HG03097 (cell line): ENCODE data around the gene TIMMDC1.
"Not testable (repeated sequence)": the region's sequence is repeated elsewhere in the genome, so short reads cannot be mapped to it uniquely, and the experiment has no call there.

Experiments
- ATAC-seq: cut with Tn5 transposase; IDR thresholded peaks from one replicate; pipeline ENCODE4 v1.9.1; 2021; ENCODE audit not compliant: unreplicated experiment, low FRiP score

TIMMDC1 gene

DNA sequence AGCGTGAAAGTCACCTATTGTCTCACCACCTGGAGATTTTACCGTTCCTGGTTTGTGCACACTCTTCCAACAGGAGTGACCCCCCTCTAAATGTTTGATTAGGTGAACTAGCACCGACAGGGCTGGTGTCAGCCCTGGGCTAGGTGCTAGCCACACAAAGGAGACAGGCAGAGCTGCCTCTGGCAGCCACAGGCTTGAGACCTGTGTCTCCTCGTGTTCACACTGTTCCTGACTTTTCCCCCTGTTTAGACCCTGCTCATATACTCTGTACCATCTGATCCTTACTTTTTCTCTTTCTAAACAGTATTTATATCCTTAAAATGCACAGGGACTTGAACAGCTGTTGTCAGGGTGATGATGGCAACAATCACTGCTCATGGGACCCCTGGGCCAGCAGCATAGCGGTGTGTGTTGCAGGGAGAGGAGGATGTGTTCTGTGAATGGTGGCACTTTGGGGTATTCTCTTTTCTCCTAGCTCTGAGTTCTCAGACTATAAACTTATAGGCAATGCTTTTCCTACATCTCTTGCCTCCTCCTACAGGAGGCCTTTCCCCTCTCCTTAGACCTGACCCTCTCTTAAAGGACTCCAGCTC lies 55.6 kb downstream of the TIMMDC1 start:
- ATAC-seq, result no peak

DNA sequence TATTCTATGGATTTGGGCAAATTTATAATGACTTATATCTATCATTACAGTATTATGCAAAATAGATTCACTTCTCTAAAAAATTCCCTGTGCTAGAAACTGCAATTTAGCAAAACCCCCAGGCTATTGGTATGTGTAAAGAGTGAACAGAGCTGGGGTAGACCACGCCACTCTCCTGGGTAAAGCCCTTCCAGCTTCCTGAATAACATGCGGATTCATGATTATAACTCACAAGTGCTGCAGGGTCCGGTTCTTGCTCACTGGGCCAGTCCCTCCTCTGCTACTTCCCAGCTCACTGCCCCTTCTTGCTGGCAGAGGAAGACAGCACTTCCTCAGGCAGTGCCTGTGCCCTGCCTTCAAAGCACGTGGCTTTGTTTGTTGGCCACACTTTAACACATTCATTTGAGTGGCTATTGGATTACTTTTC lies 57.0 kb downstream of the TIMMDC1 start:
- no peak for ATAC-seq

DNA sequence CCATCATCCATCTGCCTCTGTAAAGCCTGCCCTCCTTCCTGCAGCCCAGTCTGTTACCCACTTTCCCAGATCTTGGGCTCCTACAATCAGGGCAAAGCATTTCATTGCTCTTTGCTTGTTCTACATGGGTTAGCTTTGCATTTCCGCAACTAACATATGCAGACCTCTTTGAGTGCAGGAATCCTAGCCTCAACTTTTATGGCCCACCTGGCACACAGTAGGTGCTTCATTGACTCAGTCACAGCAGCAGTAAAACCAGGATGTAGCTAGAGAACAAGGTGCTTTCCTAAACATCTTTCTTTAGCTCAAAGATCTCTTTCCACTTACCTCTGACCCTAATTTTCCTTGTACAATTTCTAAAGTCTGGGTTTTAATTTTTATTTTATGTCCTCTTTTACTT lies 57.6 kb downstream of the TIMMDC1 start:
- no peak for ATAC-seq

DNA sequence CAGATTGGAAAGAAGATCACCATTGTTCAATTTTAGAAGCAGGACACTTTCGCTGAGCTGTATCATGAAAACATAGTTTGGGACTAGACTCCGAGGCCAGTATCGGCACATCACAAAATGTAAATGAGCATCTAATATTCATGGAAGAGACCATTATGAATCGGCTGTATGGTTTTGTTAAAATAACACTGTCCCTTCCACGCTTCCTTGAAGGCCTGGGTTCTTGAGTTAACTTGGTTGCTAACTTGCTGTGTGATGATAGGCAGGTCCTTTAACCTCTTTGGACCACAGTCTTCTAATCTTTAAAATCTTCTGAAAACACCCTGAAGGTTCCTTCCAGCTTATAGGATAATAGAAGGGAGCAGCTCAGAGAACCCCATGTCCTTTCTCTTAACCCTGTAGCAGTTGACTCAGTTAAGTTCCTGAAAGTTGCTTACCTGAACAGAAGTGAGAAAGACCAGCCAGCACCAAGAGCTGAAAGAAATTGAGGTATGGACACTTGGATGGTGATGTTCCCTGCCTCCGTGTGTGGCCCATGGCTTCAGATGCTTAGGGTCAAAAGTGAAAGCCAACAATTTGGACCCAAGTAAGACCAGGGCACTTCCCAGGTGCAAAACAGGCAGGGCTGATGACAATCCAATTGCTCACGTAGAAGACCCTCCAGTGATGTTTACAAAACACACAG lies 59.0 kb downstream of the TIMMDC1 start:
- ATAC-seq, result no peak

DNA sequence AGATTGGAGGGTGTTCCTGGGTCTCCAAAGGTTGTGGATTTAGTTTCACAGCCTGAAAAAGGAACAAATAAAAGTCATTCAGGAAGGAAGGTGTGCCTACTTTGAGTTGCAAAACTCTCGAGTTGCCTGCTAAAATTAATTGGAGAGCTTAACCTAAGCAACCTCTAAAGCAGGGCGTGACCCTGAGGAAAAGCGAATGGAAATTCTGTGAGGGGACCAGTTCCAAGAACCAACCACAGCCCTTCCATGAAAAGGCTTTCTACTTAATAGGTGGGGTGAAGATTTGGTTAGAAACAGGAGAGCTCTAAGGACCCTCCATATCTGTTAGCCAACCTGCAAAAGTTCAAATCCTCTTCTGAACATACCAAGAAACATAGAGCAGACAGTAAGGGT lies 59.5 kb downstream of the TIMMDC1 start:
- ATAC-seq, result no peak

DNA sequence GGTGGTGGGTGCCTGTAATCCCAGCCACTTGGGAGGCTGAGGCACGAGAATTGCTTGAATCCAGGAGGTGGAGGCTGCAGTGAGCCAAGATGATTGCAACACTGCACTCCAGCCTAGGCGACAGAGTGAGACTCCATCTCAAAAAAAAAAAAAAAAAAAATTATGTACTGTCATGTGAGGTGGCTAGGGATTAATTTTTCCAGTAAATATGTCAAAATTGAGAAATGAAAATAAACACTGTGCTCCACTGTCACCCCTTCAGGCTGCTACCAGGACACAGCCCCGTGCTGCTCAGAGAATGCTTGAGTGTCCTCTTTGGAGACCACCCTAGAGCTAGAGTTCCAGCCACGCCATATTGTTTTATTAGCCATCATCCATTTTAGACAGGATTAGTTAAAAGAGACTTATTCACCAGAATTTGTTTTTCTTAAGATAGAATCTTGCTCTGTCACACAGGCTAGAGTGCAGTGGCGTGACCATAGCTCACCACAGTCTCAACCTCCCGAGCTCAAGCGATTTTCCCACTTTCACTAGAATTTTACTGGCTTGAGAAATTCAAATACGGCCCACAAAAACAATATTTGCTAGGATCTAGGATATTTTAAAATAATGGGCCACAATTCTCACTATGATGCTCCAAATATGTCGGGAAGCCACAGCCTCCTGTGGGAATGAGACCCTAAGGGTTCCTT lies 60.4 kb downstream of the TIMMDC1 start:
- ATAC-seq, result no peak

DNA sequence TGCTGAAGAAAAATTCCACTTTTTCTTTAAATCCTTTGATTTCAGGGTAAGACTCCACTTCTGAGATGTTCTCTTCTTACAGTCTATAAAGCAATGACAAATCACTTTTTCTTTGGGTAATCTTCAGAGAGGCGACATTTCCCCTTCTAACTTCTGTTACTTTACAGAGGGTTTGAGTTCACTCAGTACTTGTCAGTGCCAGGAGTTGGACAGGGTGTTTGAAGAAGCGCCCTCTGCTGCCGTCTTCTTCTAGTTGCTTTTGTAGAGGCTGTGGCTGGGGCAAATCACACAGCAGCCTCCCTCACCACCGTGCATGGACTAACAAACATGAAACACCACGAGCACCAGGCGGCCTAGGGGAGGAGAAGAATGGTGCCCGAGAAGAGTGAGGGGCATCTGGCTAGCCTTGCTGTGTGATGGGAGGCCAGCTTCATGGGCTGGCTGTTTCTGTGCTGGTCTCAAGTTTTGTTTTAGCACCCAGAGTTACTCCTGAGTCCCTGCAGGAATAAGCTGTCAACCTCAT lies 61.2 kb downstream of the TIMMDC1 start, which contains the start of gene CD80:
TSS of gene CD80 (minus strand) at position 174 of the 523 bp plus-strand sequence. CDS start 1,886 bp downstream, outside the sequence.
- ATAC-seq, result peak; percentile 52

DNA sequence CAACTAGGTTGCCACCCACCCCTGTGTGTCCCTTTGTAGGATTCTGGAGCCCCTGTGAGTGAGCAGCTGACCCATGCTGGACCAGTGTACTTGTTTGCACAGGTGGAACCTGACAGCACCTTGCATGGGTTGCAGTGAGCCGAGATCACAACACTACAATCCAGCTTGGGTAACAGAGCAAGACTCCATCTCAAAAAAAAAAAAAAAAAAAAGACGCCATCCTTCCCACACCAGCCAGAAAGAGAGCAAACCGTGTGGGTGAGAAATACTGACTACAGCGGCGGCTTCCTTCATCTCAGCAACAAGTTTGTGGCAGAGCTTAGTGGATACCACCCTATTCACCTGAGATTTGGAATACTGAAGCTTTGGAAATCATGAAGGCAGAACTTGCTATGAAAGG lies 61.8 kb downstream of the TIMMDC1 start:
- ATAC-seq, result no peak

DNA sequence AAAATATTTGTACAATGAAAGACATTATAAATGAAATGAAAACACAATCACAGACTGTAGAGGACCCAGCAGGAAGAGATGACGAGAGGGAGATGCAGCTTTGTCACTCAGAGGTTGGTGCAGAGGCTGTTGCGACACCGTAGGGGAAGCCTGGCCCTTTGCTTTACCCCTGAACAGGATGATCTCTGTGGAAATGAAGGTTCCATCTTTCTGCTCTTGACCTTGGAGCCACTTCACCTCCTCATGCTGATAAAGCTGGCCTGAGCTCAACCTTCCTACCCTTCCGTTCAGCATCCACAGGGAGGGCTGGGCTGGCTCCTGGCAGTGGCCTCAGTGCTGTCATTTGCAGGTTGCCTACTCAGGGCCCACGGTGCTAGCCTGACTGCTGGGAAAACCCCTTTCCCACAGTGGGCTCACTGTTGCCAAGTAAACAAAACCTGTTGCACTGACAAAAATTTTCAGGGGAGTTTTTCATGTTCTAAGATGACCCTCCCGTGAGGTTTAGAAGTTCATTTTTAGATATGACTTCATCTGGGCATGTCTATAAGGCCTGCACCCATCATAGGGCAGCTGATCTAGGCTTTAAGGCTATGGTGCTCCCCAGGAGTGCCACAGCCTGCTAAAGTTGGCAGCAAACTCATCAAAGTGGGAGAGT lies 64.1 kb downstream of the TIMMDC1 start:
- ATAC-seq, result peak; percentile 75

DNA sequence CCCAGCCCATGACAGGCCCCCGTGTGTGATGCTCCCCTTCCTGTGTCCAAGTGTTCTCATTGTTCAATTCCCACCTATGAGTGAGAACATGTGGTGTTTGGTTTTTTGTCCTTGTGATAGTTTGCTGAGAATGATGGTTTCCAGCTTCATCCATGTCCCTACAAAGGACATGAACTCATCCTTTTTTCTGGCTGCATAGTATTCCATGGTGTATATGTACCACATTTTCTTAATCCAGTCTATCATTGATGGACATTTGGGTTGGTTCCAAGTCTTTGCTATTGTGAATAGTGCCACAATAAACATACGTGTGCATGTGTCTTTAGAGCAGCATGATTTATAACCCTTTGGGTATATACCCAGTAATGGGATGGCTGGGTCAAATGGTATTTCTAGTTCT lies 65.0 kb downstream of the TIMMDC1 start:
- ATAC-seq, result not testable (repeated sequence)

DNA sequence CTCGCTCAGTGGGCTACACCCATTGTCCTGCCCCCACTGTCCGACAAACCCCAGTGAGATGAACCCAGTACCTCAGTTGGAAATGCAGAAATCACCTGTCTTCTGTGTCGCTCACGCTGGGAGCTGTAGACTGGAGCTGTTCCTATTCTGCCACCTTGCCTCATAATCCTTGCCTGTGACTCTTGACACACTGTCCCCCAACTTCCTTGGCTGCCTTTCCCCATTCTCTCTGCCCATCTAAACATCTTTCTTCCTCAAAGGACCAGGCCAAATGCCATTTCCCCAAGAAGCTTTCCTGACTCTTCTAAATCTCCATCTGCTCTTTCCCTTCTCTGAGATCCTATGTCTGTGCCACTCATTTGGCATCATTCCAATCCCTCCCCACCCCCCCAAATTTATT lies 70.8 kb downstream of the TIMMDC1 start:
- ATAC-seq, result no peak

DNA sequence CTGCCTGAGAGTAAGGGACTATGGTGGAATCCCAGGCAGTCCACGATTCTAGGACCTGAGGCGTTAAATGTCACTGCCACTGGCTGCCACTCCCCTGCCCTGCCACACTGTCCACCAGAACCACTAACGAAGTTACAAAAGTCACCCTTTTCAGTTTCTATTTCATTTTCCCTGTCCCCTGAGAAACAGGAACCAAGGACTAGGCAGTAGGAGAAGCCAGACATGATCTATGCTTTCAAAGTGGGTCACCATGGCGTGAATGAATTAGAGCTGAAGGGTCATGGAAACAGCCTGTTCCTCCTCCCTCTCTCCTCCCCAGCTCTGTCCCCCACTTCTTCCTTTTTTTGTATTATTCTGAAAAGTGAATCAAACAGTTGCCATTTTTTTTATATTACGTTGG lies 71.9 kb downstream of the TIMMDC1 start:
- ATAC-seq, result no peak

DNA sequence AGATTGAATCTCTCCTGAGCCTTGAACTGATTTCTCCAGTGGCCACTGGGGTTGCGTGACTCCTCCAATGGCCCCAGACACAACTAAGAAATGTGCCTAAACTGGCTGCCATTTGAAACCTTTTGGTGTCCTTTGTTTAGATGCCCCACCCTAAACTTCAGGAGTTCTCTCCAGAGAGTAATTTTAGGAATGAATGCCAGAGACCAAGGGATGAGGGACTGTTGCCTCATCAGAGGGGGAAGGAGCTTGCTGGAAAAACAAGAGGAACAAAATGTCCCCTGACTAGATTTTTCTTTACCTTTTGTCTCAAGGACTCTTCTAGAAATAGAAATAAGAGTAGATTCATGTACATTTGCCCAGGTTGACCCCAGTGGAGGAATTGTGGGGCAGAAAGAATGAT lies 72.9 kb downstream of the TIMMDC1 start:
- ATAC-seq, result no peak

DNA sequence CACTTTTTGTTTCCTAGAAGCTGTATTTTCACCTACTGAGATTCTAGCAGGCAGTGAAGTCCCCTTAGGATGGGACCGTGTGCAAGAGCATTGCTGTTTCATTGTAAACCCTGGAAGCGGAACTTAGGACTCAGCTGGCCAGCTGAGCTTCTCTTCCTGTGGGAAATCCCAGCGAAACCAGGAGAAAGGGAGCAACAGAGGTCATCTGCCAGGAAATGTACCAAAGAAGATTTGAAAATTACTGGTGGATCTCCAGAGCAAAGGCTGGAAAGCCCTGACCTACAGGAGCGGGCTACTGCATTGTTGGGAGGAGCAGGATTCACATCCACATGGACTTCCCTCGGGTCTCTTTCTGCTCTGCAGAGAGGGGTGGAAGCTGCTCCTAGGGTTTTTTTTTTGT lies 73.3 kb downstream of the TIMMDC1 start:
- ATAC-seq, result no peak
